Measurements from ENCODE around the gene CDK5R1.
"Not testable (repeated sequence)": the region's sequence is repeated elsewhere in the genome, so short reads cannot be mapped to it uniquely, and the experiment has no call there.

The CDK5R1 gene

DNA sequence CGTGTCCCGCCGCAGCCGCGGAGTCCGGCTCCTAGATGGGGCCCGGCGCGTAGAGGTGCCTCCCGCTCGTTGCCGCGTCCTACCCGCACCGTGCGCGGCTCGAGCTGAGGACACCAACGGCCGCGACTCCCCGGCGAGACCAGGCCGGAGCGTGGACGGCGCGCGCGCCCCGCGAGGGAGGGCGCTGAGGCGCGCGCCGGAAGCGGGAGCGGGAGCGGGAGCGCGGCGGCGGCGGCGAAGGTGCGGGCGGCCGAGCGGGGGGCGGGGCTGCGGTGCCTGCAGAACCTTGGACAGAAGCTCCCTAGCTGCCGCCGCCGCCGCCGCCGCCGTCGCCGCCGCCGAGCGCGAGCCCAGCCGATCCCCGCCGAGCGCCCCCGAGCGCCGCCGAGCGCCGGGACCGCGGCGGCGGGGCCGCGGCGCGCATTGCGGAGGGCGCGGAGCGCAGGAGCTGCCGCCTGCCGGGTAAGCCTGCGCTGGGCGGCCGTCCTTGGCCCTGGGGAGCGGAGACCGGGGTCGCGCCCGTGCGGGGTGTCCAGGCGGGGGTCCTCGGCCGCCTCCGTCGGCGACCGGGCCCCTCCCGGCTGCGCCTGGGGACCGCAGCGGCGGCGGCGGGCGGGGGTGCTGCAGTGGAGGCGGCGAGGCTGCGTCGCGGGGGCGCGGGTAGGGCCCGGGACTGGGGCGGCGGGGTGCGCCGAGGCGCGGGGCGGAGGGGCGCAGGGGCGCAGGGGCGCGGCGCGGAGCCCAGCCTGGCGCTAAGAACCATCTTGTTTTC lies at the start of gene CDK5R1:
CDK5R1 (plus strand) TSS at position 293 of the 772 bp plus-strand sequence. CDS start 628 bp downstream, outside the sequence.
- no peak for DNase-seq (ENCODE audit: low read depth)

DNA sequence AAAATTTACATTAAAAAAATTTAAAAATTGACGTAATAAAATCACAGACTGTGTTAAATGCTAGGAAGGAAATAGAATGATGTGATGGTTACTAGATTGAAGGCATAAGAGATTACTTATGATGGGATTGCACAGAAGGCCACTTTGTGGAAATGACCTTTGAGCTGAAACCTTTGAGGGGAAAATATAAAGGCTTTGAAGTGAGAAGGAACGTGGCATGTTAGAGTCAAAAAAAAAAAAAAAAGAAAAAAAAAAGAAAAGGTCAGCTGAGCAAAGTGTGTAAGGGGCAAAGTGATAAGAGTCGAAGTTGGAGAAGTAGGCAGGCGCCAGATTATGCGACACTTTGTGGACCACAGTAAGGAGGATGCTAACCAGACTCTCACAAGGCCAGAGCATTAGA lies 46.1 kb upstream of the CDK5R1 start:
- DNase-seq (ENCODE audit: low read depth) = no peak

DNA sequence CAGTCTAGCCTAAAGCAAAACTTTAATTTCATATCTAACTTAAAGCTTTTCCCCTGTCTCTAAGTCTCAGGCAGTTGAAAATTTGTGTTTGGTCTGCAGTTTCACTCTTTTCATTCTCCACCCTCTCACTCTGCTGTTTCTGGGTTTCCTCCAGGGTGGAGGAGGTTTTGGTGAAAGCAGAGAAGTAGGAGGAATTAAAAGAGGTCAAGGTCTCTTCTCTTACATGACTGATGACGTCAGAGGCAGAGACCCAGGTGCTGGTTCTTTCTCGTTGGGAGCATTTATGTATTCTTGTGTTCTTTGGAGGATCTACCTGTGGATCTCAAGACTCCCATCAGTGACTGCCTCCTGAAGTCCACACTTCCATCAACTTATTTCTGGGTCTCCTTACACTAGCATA lies 44.9 kb upstream of the CDK5R1 start:
- DNase-seq (ENCODE audit: low read depth) = no peak

DNA sequence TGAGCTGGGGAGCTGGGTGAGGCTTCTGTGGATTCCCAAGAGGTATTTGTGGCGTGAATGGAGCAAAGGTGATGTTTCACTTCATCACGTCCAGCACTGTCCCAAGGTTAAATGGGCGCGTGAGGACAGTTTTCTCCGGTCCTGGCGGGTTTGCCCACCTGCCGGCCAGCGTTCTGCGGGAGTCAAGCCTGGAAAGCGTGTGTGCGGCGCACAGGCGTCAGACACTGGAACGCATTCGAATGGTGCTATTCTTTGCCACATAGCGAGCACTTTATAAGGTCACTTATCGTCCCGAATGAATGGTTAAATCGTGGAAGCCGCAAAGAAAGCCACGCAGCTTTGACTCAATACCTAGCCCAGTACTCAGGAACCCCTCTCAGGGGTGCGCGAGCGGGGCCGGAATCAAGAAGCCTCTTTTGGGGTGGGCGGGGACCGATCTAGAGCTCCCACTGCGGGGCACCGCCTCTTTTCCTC lies 42.9 kb upstream of the CDK5R1 start:
- DNase-seq (ENCODE audit: low read depth) = no peak

DNA sequence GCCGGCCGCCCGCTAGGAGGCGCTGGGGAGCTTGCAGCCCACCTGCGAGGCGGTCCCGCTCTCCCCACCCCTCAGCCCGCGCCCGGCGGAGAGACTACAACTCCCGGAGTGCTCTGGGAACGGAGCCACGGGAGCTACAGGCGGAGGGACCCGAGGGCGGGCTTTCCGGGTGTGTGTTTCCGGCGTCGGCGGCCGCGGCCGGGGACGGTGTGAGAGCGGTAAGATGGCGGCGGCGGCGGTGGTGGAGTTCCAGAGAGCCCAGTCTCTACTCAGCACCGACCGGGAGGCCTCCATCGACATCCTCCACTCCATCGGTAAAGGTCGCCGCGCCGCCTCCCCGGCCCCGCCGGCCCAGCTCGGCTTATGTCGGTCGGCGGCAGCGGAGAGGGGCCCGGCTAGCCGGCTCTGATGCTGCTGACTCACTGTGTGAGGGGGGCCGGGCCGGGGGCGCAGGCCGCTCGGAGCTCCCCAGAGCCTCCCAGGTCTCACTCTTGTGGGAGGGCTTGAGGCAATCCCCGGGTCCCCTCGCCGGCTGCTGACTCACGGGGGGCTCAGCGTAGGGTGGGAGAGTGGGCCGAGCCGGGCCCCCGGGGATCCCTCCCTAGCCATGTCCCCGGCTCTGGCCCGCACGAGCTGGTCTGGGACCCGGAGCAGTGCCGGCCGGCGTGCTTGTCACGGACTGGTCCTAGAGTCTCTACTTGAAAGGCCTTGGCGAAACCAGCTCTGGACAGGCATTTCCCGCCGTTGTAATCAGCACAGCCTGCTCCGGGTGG lies 42.3 kb upstream of the CDK5R1 start, which contains the start of gene PSMD11:
PSMD11 (plus strand) TSS at position 210 of the 773 bp plus-strand sequence; CDS start at position 224, 14 bp downstream.
- peak; percentile 97 for DNase-seq (ENCODE audit: low read depth)

DNA sequence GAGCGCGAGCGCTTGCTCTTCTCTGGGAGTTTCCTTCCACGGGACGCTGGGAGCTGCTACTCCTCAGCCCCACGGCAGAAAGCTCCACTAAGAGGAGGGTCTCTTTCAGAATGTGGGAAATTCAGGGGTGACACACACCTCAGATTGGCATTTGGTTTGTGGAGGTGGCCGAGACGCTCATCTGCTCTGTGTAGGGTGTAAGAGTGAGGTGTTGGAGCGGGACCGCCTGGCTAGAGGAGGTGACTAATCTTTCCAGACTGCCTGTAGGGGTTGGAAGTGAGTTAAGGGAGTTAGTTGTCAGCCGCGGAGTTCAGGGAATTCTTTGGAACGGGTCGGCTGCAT lies 41.7 kb upstream of the CDK5R1 start:
- no peak for DNase-seq (ENCODE audit: low read depth)

DNA sequence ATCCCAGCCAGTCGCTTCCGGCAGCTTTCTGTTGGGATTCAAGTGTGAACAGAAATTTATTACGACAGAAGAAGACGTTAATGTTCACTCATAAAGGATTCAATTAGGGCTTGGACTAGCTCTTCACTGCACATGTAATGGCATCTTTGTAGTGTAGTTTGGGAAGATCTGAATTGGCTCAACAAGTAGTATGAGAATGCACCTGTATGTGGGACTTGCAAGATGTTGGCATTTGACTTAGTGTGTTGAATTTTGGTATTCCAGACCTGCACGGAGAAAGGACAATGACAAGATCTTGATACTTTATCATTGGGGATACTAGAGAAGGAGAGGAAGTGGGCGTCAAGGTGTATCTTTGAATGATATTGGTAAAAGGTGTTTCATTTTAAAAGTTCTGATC lies 41.3 kb upstream of the CDK5R1 start:
- DNase-seq (ENCODE audit: low read depth) = no peak

DNA sequence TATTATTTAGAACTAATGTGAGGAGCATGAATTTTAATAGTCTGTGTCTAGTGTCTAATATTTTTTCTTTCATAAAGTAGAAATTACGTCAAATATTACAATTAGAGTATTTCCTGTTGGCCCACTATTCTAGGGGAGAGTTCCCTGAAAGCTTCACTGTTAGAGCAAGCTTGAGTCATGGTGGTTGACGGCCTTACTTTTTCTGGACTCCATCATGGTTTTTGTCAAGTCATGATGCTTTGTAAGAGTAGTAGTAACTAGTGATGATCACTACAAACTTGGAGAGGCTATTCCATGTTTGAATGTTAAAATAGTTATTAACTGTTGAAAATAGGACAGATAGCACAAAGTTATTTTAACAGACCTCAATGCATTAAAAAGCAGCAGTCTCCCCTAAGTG lies 40.8 kb upstream of the CDK5R1 start:
- no peak for DNase-seq (ENCODE audit: low read depth)

DNA sequence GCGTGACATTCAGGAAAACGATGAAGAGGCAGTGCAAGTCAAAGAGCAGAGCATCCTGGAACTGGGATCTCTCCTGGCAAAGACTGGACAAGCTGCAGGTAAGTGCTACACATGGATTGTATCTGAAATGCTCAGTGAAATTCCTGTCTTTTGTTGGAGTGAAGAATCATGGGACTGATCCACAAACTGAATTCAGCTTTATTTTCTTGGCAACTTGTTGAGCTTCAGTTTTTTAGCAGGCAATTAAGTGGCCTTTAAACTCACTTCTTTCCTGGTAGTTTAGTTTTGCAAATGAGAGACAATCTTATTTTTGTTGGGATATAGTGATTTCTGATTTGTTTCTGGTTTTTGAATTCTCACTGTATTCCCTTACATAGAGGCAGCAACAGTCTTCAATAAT lies 39.8 kb upstream of the CDK5R1 start:
- DNase-seq (ENCODE audit: low read depth) = no peak

DNA sequence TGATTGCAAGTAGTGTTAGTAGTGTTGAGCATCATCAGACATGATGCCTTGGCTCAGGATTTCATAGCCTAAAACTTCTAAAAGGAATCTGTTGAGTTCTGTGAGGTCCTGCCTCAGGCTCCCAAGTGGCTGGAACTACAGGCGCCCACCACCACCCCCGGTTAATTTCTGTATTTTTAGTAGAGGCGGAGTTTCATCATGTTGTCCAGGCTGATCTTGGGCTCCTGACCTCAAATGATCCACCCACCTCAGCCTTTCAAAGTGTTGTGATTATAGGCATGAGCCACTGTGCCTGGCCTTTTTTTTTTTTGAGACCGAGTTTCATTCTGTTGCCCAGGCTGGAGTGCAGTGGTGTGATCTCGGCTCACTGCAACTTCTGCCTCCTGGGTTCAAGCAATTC lies 36.8 kb upstream of the CDK5R1 start:
- DNase-seq (ENCODE audit: low read depth) = no peak

DNA sequence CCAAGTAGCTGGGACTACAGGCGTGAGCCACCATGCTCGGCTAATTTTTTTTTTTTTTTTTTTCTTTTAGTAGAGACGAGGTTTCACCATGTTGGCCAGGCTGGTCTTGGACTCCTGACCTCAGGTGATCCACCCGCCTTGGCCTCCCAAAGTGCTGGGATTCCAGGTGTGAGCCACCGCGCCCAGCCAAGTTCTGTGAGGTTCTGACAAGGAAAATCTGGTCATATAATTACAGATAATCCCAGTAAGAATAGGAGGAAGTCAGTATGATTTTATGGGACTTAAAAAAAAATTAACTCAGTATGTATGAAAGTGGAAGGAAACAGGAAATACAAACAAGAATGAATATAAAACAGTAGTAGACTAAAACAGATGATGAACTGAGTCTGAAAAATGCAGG lies 36.4 kb upstream of the CDK5R1 start:
- DNase-seq (ENCODE audit: low read depth) = not testable (repeated sequence)

DNA sequence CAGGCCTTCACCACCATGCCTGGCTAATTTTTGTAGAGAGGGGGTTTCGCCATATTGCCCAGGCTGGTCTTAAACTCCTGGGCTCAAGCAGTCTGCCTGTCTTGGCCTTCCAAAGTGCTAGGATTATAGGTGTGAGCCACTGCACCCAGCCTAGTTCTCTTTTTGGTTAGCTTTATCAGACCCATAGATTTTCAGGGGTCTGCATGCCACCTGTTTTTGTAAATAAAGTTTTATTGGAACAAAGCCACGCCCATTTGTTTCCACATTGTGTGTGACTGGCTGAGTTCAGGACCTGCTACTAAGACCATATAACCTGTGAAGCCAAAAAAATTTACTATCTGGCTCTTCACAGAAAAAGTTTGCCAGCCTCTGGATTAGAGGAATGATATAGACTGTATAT lies 34.9 kb upstream of the CDK5R1 start:
- no peak for DNase-seq (ENCODE audit: low read depth)

DNA sequence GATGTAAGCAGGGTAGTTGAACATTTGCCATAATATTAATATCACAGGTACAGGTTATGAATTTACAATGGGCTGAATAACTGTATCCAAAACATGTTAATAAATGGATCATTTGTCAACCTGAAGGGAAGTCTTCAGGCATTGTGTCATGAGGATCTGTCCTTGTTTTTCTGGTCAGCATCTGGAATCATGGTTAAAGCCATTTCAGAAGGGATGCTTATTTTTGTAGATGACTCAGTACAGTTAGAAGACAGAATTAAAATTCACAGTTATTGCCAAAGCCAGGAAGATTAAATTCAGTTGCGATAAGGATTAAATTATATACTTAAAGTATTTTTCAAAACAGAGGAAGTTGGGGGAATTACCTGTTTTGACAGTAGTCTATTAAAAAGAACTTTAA lies 34.5 kb upstream of the CDK5R1 start:
- DNase-seq (ENCODE audit: low read depth) = no peak

DNA sequence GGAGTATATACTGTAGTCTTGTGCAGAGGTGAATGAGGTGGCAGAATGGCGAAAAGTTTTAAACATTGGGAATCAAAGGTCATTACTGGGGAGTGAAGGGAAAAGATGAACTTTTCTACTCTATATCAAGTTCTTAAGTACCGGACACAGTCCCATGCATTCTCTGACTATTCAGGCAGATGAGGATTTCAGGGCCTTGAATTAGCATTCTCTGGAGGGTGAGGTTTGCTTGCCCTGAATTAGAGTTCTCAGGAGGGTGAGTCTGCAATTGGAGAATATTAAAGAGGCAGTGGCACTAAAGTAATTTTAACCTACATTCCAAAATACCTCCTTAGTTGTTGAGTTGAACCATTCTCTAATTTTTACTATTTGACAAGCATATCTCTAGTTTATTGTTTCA lies 33.4 kb upstream of the CDK5R1 start:
- no peak for DNase-seq (ENCODE audit: low read depth)

DNA sequence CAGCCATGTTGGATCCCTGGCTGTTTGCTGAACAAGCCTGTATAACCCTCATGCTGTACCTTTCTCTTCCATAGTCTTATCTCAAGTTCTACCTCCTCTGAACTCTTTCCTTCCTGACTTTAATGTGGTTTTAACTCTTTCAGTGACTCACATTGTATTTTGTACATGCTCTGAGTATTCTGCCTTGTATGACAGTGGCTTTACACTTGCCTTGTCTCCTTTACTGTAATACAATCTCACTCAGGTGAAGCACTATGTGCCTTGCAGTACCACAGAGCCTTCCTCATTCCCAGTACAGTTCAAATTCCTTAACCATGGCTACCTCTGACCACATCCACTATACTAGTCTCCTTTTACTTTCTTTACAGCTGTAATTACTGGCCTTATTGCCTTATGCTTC lies 28.4 kb upstream of the CDK5R1 start:
- no peak for DNase-seq (ENCODE audit: low read depth)

DNA sequence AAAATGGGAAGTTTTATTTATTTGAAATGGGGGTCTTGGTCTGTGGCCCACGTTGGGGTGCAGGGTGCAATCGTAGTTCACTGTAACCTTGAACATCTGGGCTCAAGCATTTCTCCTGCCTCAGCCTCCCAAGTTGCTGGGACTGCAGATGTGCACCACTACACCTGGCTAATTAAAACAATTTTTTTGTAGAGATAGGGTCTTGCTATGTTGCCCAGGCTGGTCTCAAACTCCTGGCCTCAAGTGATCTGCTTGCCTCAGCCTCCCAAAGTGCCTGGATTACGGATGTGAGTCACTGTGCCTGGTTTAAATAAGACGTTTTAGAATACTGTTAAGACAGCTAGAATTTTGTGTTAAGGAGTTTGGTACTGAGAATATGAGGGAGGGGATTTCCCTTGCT lies 26.7 kb upstream of the CDK5R1 start:
- DNase-seq (ENCODE audit: low read depth) = no peak

DNA sequence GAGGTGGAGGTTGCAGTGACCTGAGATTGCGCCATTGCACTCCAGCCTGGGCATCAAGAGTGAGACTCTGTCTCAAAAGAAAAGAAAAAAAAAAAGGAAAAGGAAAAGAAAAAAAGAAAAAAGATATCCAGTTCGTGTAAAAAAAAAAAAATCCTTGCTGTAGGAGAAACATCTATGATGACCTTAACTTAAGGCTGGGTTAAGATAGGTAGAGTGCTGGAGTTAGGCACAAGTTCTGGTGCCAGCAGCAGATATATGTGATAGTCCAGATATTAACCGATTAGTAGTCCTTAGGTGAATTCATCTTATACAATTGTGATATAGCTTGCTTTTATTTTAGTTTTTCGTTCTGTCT lies 25.3 kb upstream of the CDK5R1 start:
- no peak for DNase-seq (ENCODE audit: low read depth)

DNA sequence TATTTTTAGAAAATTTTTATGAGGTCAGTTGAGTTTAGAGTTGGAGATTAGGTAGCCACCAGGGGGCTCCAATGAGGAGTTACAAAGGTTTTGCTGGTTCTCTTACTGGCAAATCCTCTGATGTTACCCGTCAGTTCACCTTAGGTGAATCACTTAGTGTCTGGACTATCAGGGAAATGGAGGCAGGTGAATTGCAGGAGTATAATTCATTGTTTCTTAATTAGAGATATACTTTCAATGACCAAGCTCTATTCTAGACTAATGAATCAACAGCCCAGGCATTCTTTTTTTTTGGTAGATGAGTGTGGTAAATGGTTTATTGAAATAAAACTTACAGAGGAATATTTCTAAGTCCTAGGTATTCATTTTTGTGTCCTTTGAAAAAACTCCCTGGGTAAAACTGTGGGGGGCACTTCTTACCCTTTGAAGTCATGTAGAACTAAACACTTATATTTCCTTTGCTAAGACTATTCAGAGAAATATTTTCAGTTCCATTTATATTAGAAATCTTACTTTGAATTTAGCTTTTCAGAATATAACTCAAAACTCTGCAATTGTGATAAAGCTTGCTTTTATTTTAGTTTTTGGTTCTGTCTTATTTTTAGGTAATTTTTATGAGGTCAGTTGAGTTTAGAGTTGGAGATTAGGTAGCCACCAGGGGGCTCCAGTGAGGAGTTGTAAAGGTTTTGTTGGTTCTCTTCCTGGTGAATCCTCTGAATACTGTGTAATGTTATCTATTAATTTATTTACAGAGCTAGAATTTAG lies 24.8 kb upstream of the CDK5R1 start:
- peak; percentile 36 for DNase-seq (ENCODE audit: low read depth)

DNA sequence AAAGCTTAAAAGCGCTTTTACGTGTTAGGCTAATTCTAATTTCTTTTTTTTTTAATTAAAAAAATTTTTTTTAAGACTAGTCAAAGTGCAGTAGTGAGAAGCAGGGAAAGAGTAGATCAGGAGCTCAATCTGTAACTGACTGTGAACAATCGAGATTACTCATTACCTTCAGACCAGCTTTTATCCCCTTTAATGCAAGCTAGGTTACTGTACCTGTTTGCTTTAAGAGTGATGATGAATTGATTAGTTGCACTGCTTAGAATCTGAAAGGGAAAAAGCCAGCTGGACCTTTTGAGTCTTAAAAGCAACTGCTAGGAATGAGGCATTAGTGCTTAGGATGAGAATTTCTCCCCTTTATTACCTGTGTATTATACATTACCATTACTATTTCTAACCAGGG lies 23.5 kb upstream of the CDK5R1 start:
- no peak for DNase-seq (ENCODE audit: low read depth)

DNA sequence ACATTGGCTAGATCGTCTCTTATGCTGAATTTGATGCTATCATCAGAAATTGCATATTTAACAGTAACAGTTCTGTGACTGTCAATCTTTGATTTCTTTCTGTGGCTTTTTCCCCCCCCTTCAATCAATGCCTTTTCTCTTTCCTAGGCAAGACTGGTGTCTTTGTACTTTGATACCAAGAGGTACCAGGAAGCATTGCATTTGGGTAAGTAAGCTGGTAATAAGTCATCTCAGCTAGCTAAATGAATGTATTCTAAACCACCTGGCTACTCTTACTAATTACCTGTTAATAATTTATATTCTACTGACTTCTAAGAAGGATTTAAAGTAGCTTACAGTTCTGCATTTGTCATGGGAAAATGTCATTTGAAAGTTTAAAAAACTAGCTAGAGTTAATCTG lies 22.4 kb upstream of the CDK5R1 start:
- DNase-seq (ENCODE audit: low read depth) = no peak

DNA sequence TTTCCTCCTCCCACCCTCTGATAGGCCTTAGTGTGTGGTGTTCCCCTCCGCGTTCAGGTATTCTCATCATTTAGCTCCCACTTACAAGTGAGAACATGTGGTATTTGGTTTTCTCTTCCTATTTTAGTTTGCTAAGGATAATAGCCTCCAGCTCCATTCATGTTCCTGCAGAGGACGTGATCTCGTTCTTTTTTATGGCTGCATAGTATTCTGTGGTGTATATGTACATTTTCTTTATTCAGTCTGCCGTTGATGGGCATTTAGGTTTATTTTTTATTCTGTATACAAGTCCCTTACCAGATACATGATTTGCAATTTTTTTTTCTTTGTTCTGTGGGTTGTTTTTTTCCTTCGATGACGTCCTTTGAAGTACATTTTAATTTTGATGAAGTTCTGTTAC lies 18.8 kb upstream of the CDK5R1 start:
- DNase-seq (ENCODE audit: low read depth) = no peak

DNA sequence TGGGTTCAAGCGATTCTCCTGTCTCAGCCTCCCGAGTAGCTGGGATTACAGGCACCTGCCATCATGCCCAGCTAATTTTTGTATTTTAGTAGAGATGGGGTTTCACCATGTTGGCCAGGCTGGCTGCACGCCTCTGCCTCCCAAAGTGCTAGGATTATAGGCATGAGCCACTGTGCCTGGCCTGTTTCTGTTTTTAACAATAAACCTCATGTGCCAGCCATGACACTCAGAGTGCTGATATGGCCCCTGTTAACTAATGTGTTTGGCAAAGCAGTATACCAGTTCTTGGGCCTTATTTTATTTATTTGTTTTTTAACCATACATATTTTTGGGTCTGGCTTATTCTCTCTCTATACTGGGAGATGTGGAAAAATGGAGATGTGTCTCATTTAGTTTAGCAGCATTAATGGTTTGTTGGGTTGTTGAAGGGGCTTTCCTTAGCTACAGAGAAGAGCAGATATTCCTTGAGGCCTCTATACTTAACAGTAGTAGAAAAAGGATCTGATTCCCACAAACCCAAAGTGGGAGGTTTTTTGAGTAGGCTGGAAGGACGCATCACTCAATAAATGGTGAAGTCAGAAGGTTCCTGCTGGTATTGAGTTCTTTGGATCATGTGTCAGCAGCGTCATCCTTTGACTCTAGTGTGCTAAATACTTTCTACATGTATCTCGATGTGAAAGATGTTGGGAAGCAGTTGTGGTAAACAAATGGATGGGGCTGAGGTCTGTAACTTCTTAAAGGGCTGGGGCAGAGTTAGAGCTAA lies 16.2 kb upstream of the CDK5R1 start:
- DNase-seq (ENCODE audit: low read depth) = no peak

All from stimulated activated CD8-positive, alpha-beta memory T cell treated with anti-CD3 and anti-CD28 coated beads, Interleukin-7, amount 100 ng/mL, for 24 hours (primary cell).